WERI-Rb-1 (cell line): ENCODE results near the gene TBC1D1.

ENCODE experiments used
- DNase-seq: peaks from one replicate; pipeline ENCODE4 v3.0.0-alpha.2; 2020
- H3K27ac ChIP-seq: fragments of 250-450 bp; sonication (Bioruptor Pico); 2 replicates; pipeline ENCODE4 v1.5.1; 2020; ENCODE audit warnings: mild to moderate bottlenecking, moderate library complexity
- H3K27me3 ChIP-seq: fragments of 250-450 bp; sonication (Bioruptor Pico); 2 replicates; pipeline ENCODE4 v1.5.1; 2021; ENCODE audit warnings: mild to moderate bottlenecking, low read depth, moderate library complexity; ENCODE audit not compliant: insufficient read depth, severe bottlenecking
- H3K36me3 ChIP-seq: fragments of 250-450 bp; sonication (Bioruptor Pico); 2 replicates; pipeline ENCODE4 v1.5.1; 2020; ENCODE audit warnings: mild to moderate bottlenecking, moderate library complexity
- H3K4me3 ChIP-seq: 2 replicates; pipeline ENCODE4 v1.5.1; 2011; ENCODE audit warnings: low read depth, mild to moderate bottlenecking, control low read depth, low read length
- H3K9me3 ChIP-seq: fragments of 250-450 bp; sonication (Bioruptor Pico); 2 replicates; pipeline ENCODE4 v1.5.1; 2021; ENCODE audit warnings: mild to moderate bottlenecking, moderate library complexity; ENCODE audit not compliant: severe bottlenecking
- TF ChIP-seq, protein P1 (sequence below): IDR thresholded peaks from 2 replicates; pipeline ENCODE4 v1.5.1; 2011; ENCODE audit warnings: low read depth, mild to moderate bottlenecking, control low read depth, inconsistent platforms, low read length

The TBC1D1 gene

DNA sequence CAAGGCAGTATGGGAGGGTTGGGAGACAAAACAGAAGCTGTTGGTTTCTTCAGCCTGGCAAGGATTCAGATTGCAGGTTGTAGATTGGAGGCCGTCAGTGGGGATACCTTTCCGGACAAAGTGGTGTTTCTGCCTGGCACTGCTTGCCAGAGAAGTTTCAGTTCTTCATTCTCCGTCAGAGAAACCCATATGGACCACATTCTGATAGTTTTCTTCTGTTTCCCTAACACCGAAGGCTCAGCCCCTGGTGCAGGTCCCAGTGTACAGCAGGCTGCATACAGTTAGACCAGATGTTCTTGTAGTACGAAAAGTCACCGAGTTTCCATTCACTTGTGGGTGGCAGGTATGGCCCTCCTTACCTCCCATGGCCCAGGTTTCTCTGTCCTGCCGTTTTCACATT lies 176.6 kb downstream of the TBC1D1 start:
- Histone ChIP-seq H3K4me3 (no peak overlapping the region), H3K9me3 (no peaks in the 10 kb centered on the region), H3K27me3 (no peaks in the 10 kb centered on the region), H3K36me3 (peaks cover 5% of the 10 kb centered on the region; the same call in 1 of the 2 replicates), H3K27ac (no peak overlapping the region)
- TF ChIP-seq, protein P1, sequence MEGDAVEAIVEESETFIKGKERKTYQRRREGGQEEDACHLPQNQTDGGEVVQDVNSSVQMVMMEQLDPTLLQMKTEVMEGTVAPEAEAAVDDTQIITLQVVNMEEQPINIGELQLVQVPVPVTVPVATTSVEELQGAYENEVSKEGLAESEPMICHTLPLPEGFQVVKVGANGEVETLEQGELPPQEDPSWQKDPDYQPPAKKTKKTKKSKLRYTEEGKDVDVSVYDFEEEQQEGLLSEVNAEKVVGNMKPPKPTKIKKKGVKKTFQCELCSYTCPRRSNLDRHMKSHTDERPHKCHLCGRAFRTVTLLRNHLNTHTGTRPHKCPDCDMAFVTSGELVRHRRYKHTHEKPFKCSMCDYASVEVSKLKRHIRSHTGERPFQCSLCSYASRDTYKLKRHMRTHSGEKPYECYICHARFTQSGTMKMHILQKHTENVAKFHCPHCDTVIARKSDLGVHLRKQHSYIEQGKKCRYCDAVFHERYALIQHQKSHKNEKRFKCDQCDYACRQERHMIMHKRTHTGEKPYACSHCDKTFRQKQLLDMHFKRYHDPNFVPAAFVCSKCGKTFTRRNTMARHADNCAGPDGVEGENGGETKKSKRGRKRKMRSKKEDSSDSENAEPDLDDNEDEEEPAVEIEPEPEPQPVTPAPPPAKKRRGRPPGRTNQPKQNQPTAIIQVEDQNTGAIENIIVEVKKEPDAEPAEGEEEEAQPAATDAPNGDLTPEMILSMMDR: no peak
- DNase-seq: no peak

DNA sequence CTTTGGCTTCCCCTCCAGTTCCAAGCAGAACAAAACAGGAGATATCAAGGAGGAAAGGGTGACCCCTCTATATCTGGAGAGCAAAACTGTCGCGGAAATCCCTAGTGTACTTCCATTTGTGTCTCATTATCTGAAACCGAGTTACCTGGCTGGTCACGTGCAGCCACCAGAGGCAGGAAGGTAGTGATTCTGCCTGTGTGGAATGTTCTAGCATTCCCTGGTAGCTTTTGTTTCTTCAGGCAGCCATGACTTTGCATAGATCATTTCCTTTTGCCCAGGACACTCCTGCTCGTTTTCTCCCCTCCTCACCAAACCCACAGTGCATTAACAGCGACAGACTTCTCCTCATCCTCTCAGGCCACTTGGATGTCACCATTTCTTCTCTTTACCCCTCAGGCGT lies 177.2 kb downstream of the TBC1D1 start:
- no peaks in the 10 kb centered on the region for H3K9me3 ChIP-seq
- peaks cover 5% of the 10 kb centered on the region; the same call in 1 of the 2 replicates for H3K36me3 ChIP-seq
- DNase-seq: no peak
- H3K27me3 ChIP-seq: no peaks in the 10 kb centered on the region
- H3K4me3 ChIP-seq: no peak overlapping the region
- TF ChIP-seq, protein P1: no peak
- no peak overlapping the region for H3K27ac ChIP-seq

DNA sequence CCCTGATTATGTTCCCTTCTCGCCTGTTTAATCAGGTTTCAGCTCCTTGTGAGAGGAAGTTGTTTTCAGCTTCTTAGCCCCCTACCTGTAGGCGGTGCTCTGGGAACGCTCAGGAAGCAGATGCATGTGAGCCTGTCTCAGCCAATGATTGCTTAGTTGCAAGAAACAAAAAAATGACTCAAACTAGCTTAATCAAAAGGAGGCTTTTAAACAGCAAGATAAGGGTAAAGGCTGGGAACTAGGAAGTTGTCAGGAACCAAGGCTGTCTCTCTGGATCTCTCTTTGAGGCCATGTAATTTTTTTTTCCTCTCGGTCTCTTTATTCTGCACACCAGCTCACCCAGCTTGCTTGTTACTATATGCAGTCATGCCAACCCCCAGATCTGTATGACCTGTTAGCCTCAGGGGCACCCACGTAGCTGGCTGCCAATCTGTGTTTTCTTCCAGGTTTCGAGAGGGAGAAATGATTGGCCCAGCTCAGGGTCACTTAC lies 178.4 kb downstream of the TBC1D1 start:
- Histone ChIP-seq H3K36me3 (peaks cover 10% of the 10 kb centered on the region), H3K9me3 (no peaks in the 10 kb centered on the region), H3K27ac (no peak overlapping the region), H3K27me3 (no peaks in the 10 kb centered on the region), H3K4me3 (no peak overlapping the region)
- no peak for DNase-seq
- TF ChIP-seq, protein P1: peak; percentile 41

DNA sequence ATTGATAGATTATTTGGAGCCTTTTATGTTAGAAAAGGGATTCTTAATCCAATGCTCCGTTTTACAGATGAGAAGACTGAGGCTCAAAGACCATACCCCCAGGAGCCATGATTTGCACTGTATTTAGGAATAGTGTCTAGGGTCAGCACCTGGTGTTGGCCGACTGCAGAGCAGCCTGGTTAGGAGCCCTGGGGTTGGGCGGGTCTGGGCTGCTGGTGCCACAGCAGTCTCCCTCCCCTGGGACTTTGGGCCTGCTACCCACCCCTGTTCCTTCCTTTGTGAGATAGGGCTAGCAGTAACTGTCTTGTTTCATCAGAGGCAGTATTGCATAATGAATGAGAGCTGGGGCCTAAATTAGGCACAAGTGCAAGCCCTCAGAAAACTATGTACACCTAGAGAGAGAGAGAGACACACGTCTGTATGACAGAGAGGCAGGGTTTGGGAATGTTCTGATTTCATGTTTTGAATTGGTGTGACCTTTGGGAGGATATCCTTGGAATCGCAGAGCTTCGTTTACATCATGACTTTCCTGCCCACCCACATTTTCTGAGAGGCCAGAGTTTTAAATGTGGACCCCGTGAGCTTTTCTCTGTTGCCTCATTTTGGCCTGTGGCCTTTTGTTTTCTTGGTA lies 181.0 kb downstream of the TBC1D1 start:
- DNase-seq: no peak
- TF ChIP-seq, protein P1: no peak

DNA sequence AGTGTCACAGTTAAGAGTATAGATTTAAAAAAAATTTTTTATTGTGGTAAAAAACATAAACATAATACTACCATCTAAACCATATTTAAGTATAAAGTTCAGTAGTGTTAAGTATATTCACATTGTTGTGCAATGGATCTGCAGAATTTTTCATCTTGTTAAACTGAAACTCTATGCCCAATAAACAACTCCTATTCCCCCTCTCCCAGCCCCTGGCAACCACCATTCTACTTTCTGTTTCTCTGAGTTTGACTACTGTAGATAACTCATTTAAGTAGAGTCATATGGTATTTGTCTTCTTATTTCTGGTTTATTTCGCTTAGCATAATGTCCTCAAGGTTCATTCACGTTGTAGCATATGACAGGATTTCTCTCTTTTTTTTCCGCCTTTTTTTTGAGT lies 181.7 kb downstream of the TBC1D1 start:
- no peak for DNase-seq
- Histone ChIP-seq H3K4me3 (no peak overlapping the region), H3K36me3 (peaks cover 10% of the 10 kb centered on the region), H3K27me3 (no peaks in the 10 kb centered on the region), H3K27ac (no peak overlapping the region), H3K9me3 (no peaks in the 10 kb centered on the region)
- TF ChIP-seq, protein P1: no peak

More for the DNA sequence above, 181.0 kb downstream of the TBC1D1 start:
- peaks cover 10% of the 10 kb centered on the region for H3K36me3 ChIP-seq
- no peak overlapping the region for H3K4me3 ChIP-seq
- no peaks in the 10 kb centered on the region for H3K27me3 ChIP-seq
- H3K27ac ChIP-seq: no peak overlapping the region
- H3K9me3 ChIP-seq: no peaks in the 10 kb centered on the region
